Ovary (tissue), 3 donors: Measurements from ENCODE around the gene COLQ.

ENCODE experiments used
- CTCF ChIP-seq, 3 donors: fragments of 450-650 bp in 2 of 3; fragments of 200-600 bp in 1 of 3; IDR thresholded peaks; one replicate each; pipeline versions ENCODE4 v1.5.1 to v1.8.0; 2016 to 2022; ENCODE audit warnings: antibody characterized with exemption in 3 of 3, mild to moderate bottlenecking in 1 of 3
- EP300 ChIP-seq: sonication (generic); formaldehyde crosslinking; IDR thresholded peaks from one replicate; pipeline ENCODE4 v1.6.1; 2017; ENCODE audit warnings: antibody characterized with exemption
- POLR2A ChIP-seq: fragments of 450-650 bp; IDR thresholded peaks from one replicate; pipeline ENCODE4 v1.6.1; 2017; ENCODE audit warnings: antibody characterized with exemption, mild to moderate bottlenecking, moderate library complexity
- donor health status: DM: no; HTN: no; CAD: no.

GRCh38 chr3:15458212-15458780 lies 63.2 kb downstream of the COLQ start:
- TF ChIP-seq CTCF (IDR thresholded peaks at IDR 0.05) = no peak
- TF ChIP-seq POLR2A = no peak
- no peak for TF ChIP-seq EP300
